ENCODE results near the gene MYL5.

MYL5 gene

GRCh38 chr4:674172-675035, at the start of gene MYL5, which contains the start of gene ATP5ME:
Gene MYL5, plus strand, starts transcription at chr4:674542. Its CDS starts 3,485 bp downstream, at chr4:678027.
Gene ATP5ME, minus strand, starts transcription at chr4:674276. Its CDS starts 29 bp downstream, at chr4:674247.
- Histone ChIP-seq H4K20me1 (ENCODE audit: insufficient read depth, low read length) (no peaks in the 10 kb centered on the region), H3K4me2 (ENCODE audit: low read length) (peak within 1 kb of the TSS; percentile 89), H3K27ac (ENCODE audit: low read depth, low read length, poor library complexity, severe bottlenecking) (peak within 1 kb of the TSS; percentile 97), H3K9me2 (ENCODE audit: low read depth, low read length) (no peaks in the 10 kb centered on the region), H3K36me3 (ENCODE audit: insufficient read depth, low read length) (peaks cover 19% of the 10 kb centered on the region), H3K79me2 (ENCODE audit: insufficient read depth, low read length) (no peaks in the 10 kb centered on the region), H3F3A (ENCODE audit: insufficient read depth, low read length) (no peaks in the 10 kb centered on the region; the same call in 1 of the 2 replicates), H3K9ac (ENCODE audit: low read length) (peak within 1 kb of the TSS; percentile 88), H3K9me3 (ENCODE audit: low read length) (no peaks in the 10 kb centered on the region), H3K27me3 (ENCODE audit: insufficient read depth, low read length) (no peaks in the 10 kb centered on the region), H2AFZ (ENCODE audit: low read length) (no peak within 1 kb of the TSS), H3K4me3 (ENCODE audit: low read depth, low read length, poor library complexity, severe bottlenecking) (peak within 1 kb of the TSS; percentile 79), H3K4me1 (ENCODE audit: insufficient read depth, low read length, severe bottlenecking) (peaks cover 48% of the 10 kb centered on the region)
- no peak for TF ChIP-seq EZH2 (IDR thresholded peaks at IDR 0.05; ENCODE audit: borderline replicate concordance, low read length)
- peak; percentile 70 for TF ChIP-seq CTCF (IDR thresholded peaks at IDR 0.05; ENCODE audit: low read length)

GRCh38 chr4:624705-625590, 49.4 kb upstream of the MYL5 start, which contains the start of gene PDE6B:
Gene PDE6B, plus strand, starts transcription at chr4:625573. Its CDS starts 54 bp downstream, at chr4:625627.
- Histone ChIP-seq H4K20me1 (ENCODE audit: insufficient read depth, low read length) (no peaks in the 10 kb centered on the region), H3F3A (ENCODE audit: insufficient read depth, low read length) (no peaks in the 10 kb centered on the region), H3K4me3 (ENCODE audit: low read depth, low read length, poor library complexity, severe bottlenecking) (no peak within 1 kb of the TSS), H3K9ac (ENCODE audit: low read length) (no peak within 1 kb of the TSS), H2AFZ (ENCODE audit: low read length) (no peak within 1 kb of the TSS), H3K27me3 (ENCODE audit: insufficient read depth, low read length) (no peaks in the 10 kb centered on the region), H3K79me2 (ENCODE audit: insufficient read depth, low read length) (no peaks in the 10 kb centered on the region), H3K9me2 (ENCODE audit: low read depth, low read length) (no peaks in the 10 kb centered on the region), H3K4me1 (ENCODE audit: insufficient read depth, low read length, severe bottlenecking) (no peaks in the 10 kb centered on the region), H3K4me2 (ENCODE audit: low read length) (no peak within 1 kb of the TSS), H3K9me3 (ENCODE audit: low read length) (no peaks in the 10 kb centered on the region), H3K27ac (ENCODE audit: low read depth, low read length, poor library complexity, severe bottlenecking) (no peak within 1 kb of the TSS), H3K36me3 (ENCODE audit: insufficient read depth, low read length) (no peaks in the 10 kb centered on the region)
- TF ChIP-seq CTCF (IDR thresholded peaks at IDR 0.05; ENCODE audit: low read length) (no peak), EZH2 (IDR thresholded peaks at IDR 0.05; ENCODE audit: borderline replicate concordance, low read length) (no peak)

- no peaks in the 10 kb centered on the region for H3K27me3 ChIP-seq (ENCODE audit: insufficient read depth, low read length)
- no peak overlapping the region for H3K27ac ChIP-seq (ENCODE audit: low read depth, low read length, poor library complexity, severe bottlenecking)
- no peaks in the 10 kb centered on the region for H3K4me1 ChIP-seq (ENCODE audit: insufficient read depth, low read length, severe bottlenecking)
- H3K4me2 ChIP-seq (ENCODE audit: low read length): no peak overlapping the region
- no peak for TF ChIP-seq EZH2 (IDR thresholded peaks at IDR 0.05; ENCODE audit: borderline replicate concordance, low read length)
- TF ChIP-seq CTCF (IDR thresholded peaks at IDR 0.05; ENCODE audit: low read length): no peak
- no peaks in the 10 kb centered on the region for H3K36me3 ChIP-seq (ENCODE audit: insufficient read depth, low read length)
- H3K9me3 ChIP-seq (ENCODE audit: low read length): no peaks in the 10 kb centered on the region
- no peak overlapping the region for H3K9ac ChIP-seq (ENCODE audit: low read length)
- H2AFZ ChIP-seq (ENCODE audit: low read length): no peak overlapping the region
- H3K79me2 ChIP-seq (ENCODE audit: insufficient read depth, low read length): no peaks in the 10 kb centered on the region
- no peaks in the 10 kb centered on the region for H4K20me1 ChIP-seq (ENCODE audit: insufficient read depth, low read length)
- H3K4me3 ChIP-seq (ENCODE audit: low read depth, low read length, poor library complexity, severe bottlenecking): no peak overlapping the region
- no peaks in the 10 kb centered on the region for H3K9me2 ChIP-seq (ENCODE audit: low read depth, low read length)
- H3F3A ChIP-seq (ENCODE audit: insufficient read depth, low read length): no peaks in the 10 kb centered on the region
Measured at GRCh38 chr4:625631-626161, 48.6 kb upstream of the MYL5 start.
